Measurements from ENCODE around the gene TXNDC17. TPM values are rescaled to one million over a fixed set of nuclear protein-coding genes. Genes with fewer than 3 reads are reported as not detected.

The TXNDC17 gene
- total RNA-seq, 1 experiment from 2014 or later: 114 TPM

DNA sequence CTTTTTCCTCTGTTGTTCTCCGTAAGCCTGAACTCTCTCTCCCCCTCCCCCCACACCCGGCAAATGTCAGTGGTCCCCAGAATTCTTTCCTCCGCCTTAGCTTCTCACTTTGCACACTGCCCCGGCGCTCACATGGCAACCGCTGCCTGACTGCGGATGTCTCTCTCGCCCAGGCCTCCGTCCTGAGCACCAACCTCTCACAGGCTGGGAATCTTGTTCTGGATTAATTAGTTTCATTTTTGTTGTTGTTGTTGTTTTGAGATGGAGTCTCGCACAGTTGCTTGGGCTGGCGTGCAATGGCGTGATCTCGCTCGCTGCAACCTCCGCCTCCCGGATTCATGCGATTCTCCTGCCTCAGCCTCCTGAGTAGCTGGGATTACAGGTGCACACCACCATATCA is 27.4 kb downstream of the TXNDC17 start:
- CTCF ChIA-PET: no interaction called here
- Histone ChIP-seq H3F3A (ENCODE audit: insufficient read depth, low read depth) (peaks cover 44% of the 10 kb centered on the region), H2AFZ (no peak overlapping the region), H3K9me2 (ENCODE audit: insufficient read depth) (no peaks in the 10 kb centered on the region), H3K4me2 (no peak overlapping the region), H3K4me1 (replicated peaks; ENCODE audit: insufficient read depth) (peaks cover 44% of the 10 kb centered on the region), H3K27me3 (ENCODE audit: insufficient read depth, low read depth) (no peaks in the 10 kb centered on the region), H3K4me3 (no peak overlapping the region), H3K27ac (peak overlapping the region; percentile 88; the same call in 1 of the 2 replicates), H3K9me3 (ENCODE audit: insufficient read depth, low read depth) (no peaks in the 10 kb centered on the region), H3K36me3 (ENCODE audit: low read depth) (no peaks in the 10 kb centered on the region), H4K20me1 (ENCODE audit: insufficient read depth) (no peaks in the 10 kb centered on the region), H3K79me2 (ENCODE audit: low read depth) (no peaks in the 10 kb centered on the region)
- no peak for DNase-seq
- intact Hi-C loops (cut with micrococcal nuclease; ENCODE audit: unreplicated experiment): loop anchor here (5.0 kb wide), 1 partner anchor 44 kb away; the partner anchor contains the start of gene SLC13A5
- no TSS peak for BruUV-seq (replicated peaks)
- no peak for TF ChIP-seq EZH2 (IDR thresholded peaks at IDR 0.05; ENCODE audit: low read depth)
- TF ChIP-seq, protein P1, sequence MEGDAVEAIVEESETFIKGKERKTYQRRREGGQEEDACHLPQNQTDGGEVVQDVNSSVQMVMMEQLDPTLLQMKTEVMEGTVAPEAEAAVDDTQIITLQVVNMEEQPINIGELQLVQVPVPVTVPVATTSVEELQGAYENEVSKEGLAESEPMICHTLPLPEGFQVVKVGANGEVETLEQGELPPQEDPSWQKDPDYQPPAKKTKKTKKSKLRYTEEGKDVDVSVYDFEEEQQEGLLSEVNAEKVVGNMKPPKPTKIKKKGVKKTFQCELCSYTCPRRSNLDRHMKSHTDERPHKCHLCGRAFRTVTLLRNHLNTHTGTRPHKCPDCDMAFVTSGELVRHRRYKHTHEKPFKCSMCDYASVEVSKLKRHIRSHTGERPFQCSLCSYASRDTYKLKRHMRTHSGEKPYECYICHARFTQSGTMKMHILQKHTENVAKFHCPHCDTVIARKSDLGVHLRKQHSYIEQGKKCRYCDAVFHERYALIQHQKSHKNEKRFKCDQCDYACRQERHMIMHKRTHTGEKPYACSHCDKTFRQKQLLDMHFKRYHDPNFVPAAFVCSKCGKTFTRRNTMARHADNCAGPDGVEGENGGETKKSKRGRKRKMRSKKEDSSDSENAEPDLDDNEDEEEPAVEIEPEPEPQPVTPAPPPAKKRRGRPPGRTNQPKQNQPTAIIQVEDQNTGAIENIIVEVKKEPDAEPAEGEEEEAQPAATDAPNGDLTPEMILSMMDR (conservative IDR thresholded peaks at IDR 0.05): no peak
- POLR2A ChIA-PET (ENCODE audit: unreplicated experiment): interaction anchor here (0.6 kb wide), 1 partner anchor 243 kb away, joined by 4 read pairs; no protein-coding TSS in a partner anchor

GRCh38 chr17:6668727-6669425 is 28.0 kb downstream of the TXNDC17 start:
- intact Hi-C loops (cut with micrococcal nuclease; ENCODE audit: unreplicated experiment): loop anchor here (5.0 kb wide), 1 partner anchor 43 kb away; the partner anchor contains the start of gene SLC13A5
- peaks cover 44% of the 10 kb centered on the region for H3F3A ChIP-seq (ENCODE audit: insufficient read depth, low read depth)
- DNase-seq: no peak
- H3K79me2 ChIP-seq (ENCODE audit: low read depth): no peaks in the 10 kb centered on the region
- no peaks in the 10 kb centered on the region for H3K36me3 ChIP-seq (ENCODE audit: low read depth)
- H3K4me2 ChIP-seq: peak overlapping the region; percentile 73
- ChIA-PET CTCF (interaction anchor here (0.5 to 1.5 kb wide), 2 partner anchors 198 to 336 kb away, joined by 4 to 7 read pairs; no protein-coding TSS in a partner anchor), POLR2A (ENCODE audit: unreplicated experiment) (interaction anchor here (0.6 kb wide), 1 partner anchor 496 kb away, joined by 5 read pairs; no protein-coding TSS in a partner anchor)
- H2AFZ ChIP-seq: peak overlapping the region; percentile 37; the same call in 1 of the 2 replicates
- peak overlapping the region; percentile 88 for H3K27ac ChIP-seq
- no peaks in the 10 kb centered on the region for H3K27me3 ChIP-seq (ENCODE audit: insufficient read depth, low read depth)
- BruUV-seq (replicated peaks): no TSS peak
- TF ChIP-seq, protein P1 (conservative IDR thresholded peaks at IDR 0.05): no peak
- TF ChIP-seq EZH2 (IDR thresholded peaks at IDR 0.05; ENCODE audit: low read depth): no peak
- H3K9me3 ChIP-seq (ENCODE audit: insufficient read depth, low read depth): no peaks in the 10 kb centered on the region
- H3K4me3 ChIP-seq: peak overlapping the region; percentile 38; the same call in 1 of the 2 replicates
- H3K4me1 ChIP-seq (replicated peaks; ENCODE audit: insufficient read depth): peaks cover 44% of the 10 kb centered on the region
- H4K20me1 ChIP-seq (ENCODE audit: insufficient read depth): no peaks in the 10 kb centered on the region
- no peaks in the 10 kb centered on the region for H3K9me2 ChIP-seq (ENCODE audit: insufficient read depth)

- BruUV-seq (replicated peaks): TSS peak; percentile 95
- Histone ChIP-seq H3K4me2 (peak overlapping the region; percentile 73), H2AFZ (peak overlapping the region; percentile 37; the same call in 1 of the 2 replicates), H3K9me3 (ENCODE audit: insufficient read depth, low read depth) (no peaks in the 10 kb centered on the region), H3K79me2 (ENCODE audit: low read depth) (no peaks in the 10 kb centered on the region), H3F3A (ENCODE audit: insufficient read depth, low read depth) (peaks cover 44% of the 10 kb centered on the region), H3K36me3 (ENCODE audit: low read depth) (no peaks in the 10 kb centered on the region), H3K27ac (peak overlapping the region; percentile 88), H3K27me3 (ENCODE audit: insufficient read depth, low read depth) (no peaks in the 10 kb centered on the region), H3K4me3 (peak overlapping the region; percentile 38), H3K4me1 (replicated peaks; ENCODE audit: insufficient read depth) (peaks cover 44% of the 10 kb centered on the region), H3K9me2 (ENCODE audit: insufficient read depth) (no peaks in the 10 kb centered on the region), H4K20me1 (ENCODE audit: insufficient read depth) (no peaks in the 10 kb centered on the region)
- ChIA-PET CTCF (interaction anchor here (0.5 to 1.5 kb wide), 6 partner anchors 25 to 335 kb away, joined by 3 to 7 read pairs (median 4); no protein-coding TSS in a partner anchor), POLR2A (ENCODE audit: unreplicated experiment) (interaction anchor here (0.6 kb wide), 3 partner anchors 206 to 495 kb away, joined by 3 to 5 read pairs (median 4); no protein-coding TSS in a partner anchor)
- intact Hi-C loops (cut with micrococcal nuclease; ENCODE audit: unreplicated experiment): loop anchor here (2.0 to 5.0 kb wide), 2 partner anchors 43 to 83 kb away; partner anchors contain the start of gene SLC13A5
- TF ChIP-seq, protein P1 (conservative IDR thresholded peaks at IDR 0.05): no peak
- TF ChIP-seq EZH2 (IDR thresholded peaks at IDR 0.05; ENCODE audit: low read depth): no peak
- peak; percentile 89 to 91 for DNase-seq
These were observed 28.8 kb downstream of the TXNDC17 start for GRCh38 chr17:6669479-6670212.

Measured in PC-9 (cell line).